Sigmoid colon (tissue), 7 donors: ENCODE results near the gene RALY. TPM values are rescaled to one million over a fixed set of nuclear protein-coding genes. Genes with fewer than 3 reads are reported as not detected.

Experiments used
- DNase-seq: peaks from one replicate; pipeline ENCODE4 v3.0.0-alpha.2; 2019
- H3K27ac ChIP-seq, 4 donors: fragments of 200-600 bp; sonication (generic); one replicate each; pipeline ENCODE4 v1.5.1; 2016 to 2019; ENCODE audit warnings: mild to moderate bottlenecking in 1 of 4
- H3K27me3 ChIP-seq, 3 donors: fragments of 200-600 bp; sonication (generic); one replicate each; pipeline ENCODE4 v1.5.1; 2019; ENCODE audit warnings: mild to moderate bottlenecking in 1 of 3
- H3K36me3 ChIP-seq, 4 donors: fragments of 200-600 bp; sonication (generic); one replicate each; pipeline ENCODE4 v1.5.1; 2016 to 2019
- H3K4me1 ChIP-seq, 4 donors: fragments of 200-600 bp; sonication (generic); one replicate each; pipeline ENCODE4 v1.5.1; 2017 to 2019
- H3K4me3 ChIP-seq, 4 donors: fragments of 200-600 bp; sonication (generic); one replicate each; pipeline ENCODE4 v1.5.1; 2017 to 2019; ENCODE audit warnings: mild to moderate bottlenecking in 2 of 4, moderate library complexity in 1 of 4
- H3K9me3 ChIP-seq, 4 donors: fragments of 200-600 bp in 3 of 4; sonication (generic) in 3 of 4; one replicate each; pipeline versions ENCODE4 v1.5.1 to v1.6.1; 2013 to 2019
- CTCF ChIP-seq, 4 experiments: fragments of 450-650 bp in 3 of 4; fragments of 200-600 bp in 1 of 4; IDR thresholded peaks; one replicate each; pipeline ENCODE4 v1.5.1; 2016 to 2019; ENCODE audit warnings: antibody characterized with exemption in 4 of 4, mild to moderate bottlenecking in 3 of 4, moderate library complexity in 2 of 4
- EP300 ChIP-seq, 4 donors: sonication (generic); formaldehyde crosslinking; IDR thresholded peaks; one replicate each; pipeline ENCODE4 v1.6.1; 2017; ENCODE audit warnings: antibody characterized with exemption in 4 of 4
- POLR2A ChIP-seq, 2 donors: fragments of 450-650 bp; IDR thresholded peaks; one replicate each; pipeline ENCODE4 v1.6.1; 2016; ENCODE audit warnings: antibody characterized with exemption in 2 of 2, mild to moderate bottlenecking in 2 of 2, moderate library complexity in 2 of 2
- POLR2AphosphoS5 ChIP-seq, 4 donors: sonication (generic); formaldehyde crosslinking; IDR thresholded peaks; one replicate each; pipeline ENCODE4 v1.6.1; 2017; ENCODE audit warnings: antibody characterized with exemption in 4 of 4
- WGBS, 2 donors: extraction: QIAGEN DNeasy Blood & Tissue Kit; methylation state at CpG; one replicate each; pipeline ENCODE4 v1.1.7; 2013; 5-methylcytosine and 5-hydroxymethylcytosine counted together
- intact Hi-C: fragments of 100-400 bp; cut with DNase I; formaldehyde crosslinking; loops from one replicate; pipeline ENCODE4 v1.15.1; 2023
- polyA plus RNA-seq, 3 donors: library from polyadenylated mRNA; stranded (reverse); fragments of 200-250 nt; gene quantifications; one replicate each; pipeline ENCODE4 v1.2.3, GENCODE V29; 2013
- total RNA-seq, 4 donors: library from RNA; depleted of rRNA; stranded (reverse); fragments of >200 nt; gene quantifications; one replicate each; pipeline ENCODE4 v1.1.0, GENCODE V29; 2016
- donor health status: healthy with polysubstance abuse.
- donor health status: Bipolar disorder and iron deficiency.
- donor health status: healthy.

RALY gene
- total and polyA plus RNA-seq, 7 donors, result 75.1 to 233 (median 94.5) TPM

- TF ChIP-seq POLR2A (IDR thresholded peaks at IDR 0.05) (no peak), POLR2AphosphoS5 (IDR thresholded peaks at IDR 0.05) (no peak), CTCF (IDR thresholded peaks at IDR 0.05) (no peak), EP300 (IDR thresholded peaks at IDR 0.05) (no peak)
- no peak overlapping the region for H3K4me3 ChIP-seq
- H3K36me3 ChIP-seq, result no peaks in the 10 kb centered on the region
- no peak overlapping the region for H3K27ac ChIP-seq
- H3K9me3 ChIP-seq, result no peaks in the 10 kb centered on the region
- intact Hi-C loops, result no loop called here
- DNase-seq, result no peak
- H3K4me1 ChIP-seq, result peaks cover 0 to 59% (median 42%) of the 10 kb centered on the region in 4 donors
- H3K27me3 ChIP-seq, result no peaks in the 10 kb centered on the region
Measured at GRCh38 chr20:34043025-34043424, 49.3 kb downstream of the RALY start.

GRCh38 chr20:34045294-34045693, 51.6 kb downstream of the RALY start:
- 8 to 32% methylated on average over 2 of the region's 2 CpGs for WGBS, 2 donors
- Histone ChIP-seq H3K27me3 (no peaks in the 10 kb centered on the region), H3K9me3 (no peaks in the 10 kb centered on the region), H3K4me3 (no peak overlapping the region), H3K36me3 (no peaks in the 10 kb centered on the region), H3K4me1 (peaks cover 0 to 53% (median 30%) of the 10 kb centered on the region in 4 donors), H3K27ac (no peak overlapping the region)
- intact Hi-C loops, result no loop called here
- TF ChIP-seq CTCF (IDR thresholded peaks at IDR 0.05) (no peak), EP300 (IDR thresholded peaks at IDR 0.05) (no peak), POLR2AphosphoS5 (IDR thresholded peaks at IDR 0.05) (peak in 2 of 4 donors; percentile 12 to 18), POLR2A (IDR thresholded peaks at IDR 0.05) (no peak)
- peak; percentile 71 for DNase-seq

- Histone ChIP-seq H3K27ac (no peak overlapping the region), H3K4me1 (peaks cover 0 to 49% (median 22%) of the 10 kb centered on the region in 4 donors), H3K27me3 (no peaks in the 10 kb centered on the region), H3K4me3 (no peak overlapping the region), H3K9me3 (no peaks in the 10 kb centered on the region), H3K36me3 (no peaks in the 10 kb centered on the region)
- DNase-seq, result no peak
- 78 to 91% methylated on average over 5 of the region's 5 CpGs for WGBS, 2 donors
- no peak for TF ChIP-seq EP300 (IDR thresholded peaks at IDR 0.05)
- TF ChIP-seq POLR2A (IDR thresholded peaks at IDR 0.05), result no peak
- no peak for TF ChIP-seq POLR2AphosphoS5 (IDR thresholded peaks at IDR 0.05)
- TF ChIP-seq CTCF (IDR thresholded peaks at IDR 0.05), result no peak
- intact Hi-C loops, result no loop called here
Measured at GRCh38 chr20:34045930-34046725, 52.4 kb downstream of the RALY start.

- no peak for TF ChIP-seq EP300 (IDR thresholded peaks at IDR 0.05)
- TF ChIP-seq POLR2A (IDR thresholded peaks at IDR 0.05), result no peak
- TF ChIP-seq CTCF (IDR thresholded peaks at IDR 0.05), result no peak
- no peak for TF ChIP-seq POLR2AphosphoS5 (IDR thresholded peaks at IDR 0.05)
- peaks cover 0 to 44% (median 17%) of the 10 kb centered on the region in 4 donors for H3K4me1 ChIP-seq
- H3K27me3 ChIP-seq, result no peaks in the 10 kb centered on the region
- DNase-seq, result no peak
- no peak overlapping the region for H3K4me3 ChIP-seq
- no peaks in the 10 kb centered on the region for H3K9me3 ChIP-seq
- no peaks in the 10 kb centered on the region for H3K36me3 ChIP-seq
- intact Hi-C loops, result no loop called here
- 97 to 98% methylated on average over 7 of the region's 7 CpGs for WGBS, 2 donors
- no peak overlapping the region for H3K27ac ChIP-seq
Measured at GRCh38 chr20:34047010-34047687, 53.4 kb downstream of the RALY start.
